CD4-positive, alpha-beta T cell treated with Interleukin-1 beta for 1 hour (primary cell): ENCODE data around the gene CABLES2.
"Not testable (repeated sequence)": the region's sequence is repeated elsewhere in the genome, so short reads cannot be mapped to it uniquely, and the experiment has no call there.

Experiments used
- DNase-seq, 2 donors: peaks; one replicate each; pipeline ENCODE4 v3.0.0-alpha.2; 2020 to 2022

The CABLES2 gene

DNA sequence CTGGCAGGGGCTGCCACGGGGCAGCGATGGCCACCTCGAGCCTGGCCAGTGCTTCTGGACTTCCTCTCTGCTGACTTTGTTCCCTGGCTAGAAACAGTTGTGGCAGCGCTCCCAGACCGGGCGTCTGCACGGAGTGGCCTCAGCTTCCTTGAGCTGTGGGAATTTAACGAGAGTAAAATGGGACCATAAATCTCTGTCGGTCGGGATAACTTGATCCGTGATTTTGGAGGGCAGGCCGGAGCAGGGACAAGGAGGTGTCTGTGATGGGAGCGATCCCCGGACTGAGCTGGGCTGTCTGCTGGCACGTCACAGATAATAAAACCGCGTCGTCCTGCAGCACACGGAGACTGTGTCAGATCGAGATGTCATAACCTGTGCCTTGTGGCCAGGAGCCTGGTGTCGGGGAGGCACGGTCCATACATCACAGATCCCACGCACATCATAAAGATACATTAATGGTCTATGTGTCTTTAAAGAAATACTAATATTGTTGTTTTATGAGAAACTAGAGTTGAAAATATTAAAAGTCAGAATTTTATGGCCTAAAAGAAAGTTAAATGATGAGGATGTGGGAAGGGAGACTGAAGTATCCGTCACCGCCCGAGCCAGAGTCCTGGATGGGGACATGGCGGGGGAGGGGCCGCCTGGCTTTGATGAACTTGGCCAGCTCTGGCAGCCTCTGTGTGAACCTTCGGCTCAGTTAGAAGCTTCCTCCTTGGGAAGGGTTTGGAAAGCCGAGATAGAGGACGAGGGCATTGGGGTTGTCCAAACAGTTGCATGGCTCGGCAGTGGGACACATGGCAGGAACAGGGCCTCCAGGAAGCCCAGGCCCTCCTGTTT lies 26.8 kb upstream of the CABLES2 start:
- DNase-seq: no peak

- no peak for DNase-seq
These were observed 23.9 kb upstream of the CABLES2 start for GRCh38 chr20:62430866-62431447.

DNA sequence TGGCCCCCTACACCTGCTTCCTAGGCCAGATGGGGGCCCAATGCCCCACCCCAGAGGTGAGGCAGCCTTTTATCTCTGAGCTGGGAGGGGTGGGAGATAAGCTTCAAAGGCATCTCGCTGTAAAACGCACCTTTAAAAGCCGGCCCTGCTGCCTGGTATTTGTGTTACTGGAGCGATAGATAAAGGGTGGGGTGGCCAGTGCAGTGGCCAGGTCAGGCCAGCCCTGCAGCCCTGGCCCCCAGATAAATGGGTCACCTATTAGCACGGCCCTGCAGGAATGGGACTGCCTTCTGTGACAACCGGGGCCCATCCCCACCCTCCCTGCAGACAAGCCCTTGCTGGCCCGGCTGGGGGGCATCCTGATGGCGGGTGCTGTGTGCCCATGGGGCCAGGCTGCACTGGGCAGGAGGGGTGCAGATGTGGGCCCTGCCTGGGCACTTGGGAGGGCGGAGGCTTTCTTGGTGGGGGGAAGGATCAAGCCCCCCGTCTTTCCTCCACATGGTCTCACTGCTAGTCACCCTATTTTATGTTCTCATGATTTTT lies 23.3 kb upstream of the CABLES2 start:
- DNase-seq: no peak

GRCh38 chr20:62429455-62430310 lies 22.6 kb upstream of the CABLES2 start:
- no peak for DNase-seq

DNA sequence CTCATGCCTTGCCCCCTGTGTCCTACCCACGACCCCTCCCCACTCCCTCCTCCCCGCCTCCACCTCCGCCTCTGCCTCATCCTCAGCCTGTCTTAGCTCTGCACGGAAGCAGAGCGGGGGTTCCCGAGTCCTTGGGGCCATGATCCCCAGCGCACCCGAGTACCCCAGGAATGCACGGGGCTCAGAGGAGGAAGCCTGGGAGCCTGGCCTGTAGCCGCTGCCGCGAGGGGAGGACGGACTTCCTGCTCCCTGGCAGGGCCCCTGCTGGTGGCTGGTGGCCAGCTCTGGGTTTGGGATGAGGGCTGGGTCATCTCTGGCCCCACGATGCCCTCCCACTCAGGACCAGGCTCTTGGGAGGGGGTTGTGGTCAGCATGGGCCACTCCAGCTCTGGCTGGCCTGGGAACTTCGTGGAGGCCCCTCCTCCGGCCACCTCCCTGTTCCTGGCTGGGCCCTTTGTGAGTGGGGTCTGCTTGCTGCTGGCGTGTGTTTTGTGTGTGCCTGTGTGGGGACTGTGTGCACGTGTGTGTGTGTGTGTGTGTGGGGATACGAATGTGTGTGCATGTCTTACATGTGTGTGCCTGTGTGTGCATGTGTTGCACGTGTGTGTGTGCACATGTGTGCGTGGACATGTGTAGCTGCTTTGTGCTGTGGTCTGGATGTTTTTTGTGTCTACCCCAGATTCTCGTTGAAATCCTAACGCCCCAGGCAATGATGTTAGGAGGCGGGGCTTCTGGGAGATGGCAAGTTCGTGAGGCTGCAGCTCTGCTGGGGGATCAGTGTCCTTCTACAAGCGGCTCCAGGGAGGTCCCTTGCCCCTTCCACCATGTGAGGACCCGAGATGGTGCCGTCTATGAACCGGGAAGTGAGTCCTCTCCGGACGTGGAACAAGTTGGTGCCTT lies 21.6 kb upstream of the CABLES2 start:
- DNase-seq: no peak

DNA sequence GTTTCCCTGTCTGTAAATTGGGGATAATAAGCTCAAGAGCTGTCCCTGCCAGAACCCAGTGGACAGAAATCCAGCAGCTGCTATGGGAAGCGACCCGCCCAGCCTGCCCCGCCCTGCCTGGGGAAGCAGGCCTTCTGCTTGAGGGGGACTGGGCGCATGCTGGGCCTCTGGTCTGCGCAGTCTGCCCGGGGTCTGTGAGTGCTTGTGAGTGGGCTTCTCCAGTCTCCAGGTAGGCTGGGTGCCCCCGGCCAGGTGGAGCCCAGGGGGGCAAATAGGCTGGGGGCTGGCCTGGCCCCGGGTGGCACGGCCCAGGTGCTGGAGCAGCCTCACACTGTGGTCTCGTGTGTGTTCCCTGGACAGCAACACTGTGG lies 20.9 kb upstream of the CABLES2 start:
- no peak for DNase-seq

- no peak for DNase-seq
These were observed 20.3 kb upstream of the CABLES2 start, which contains the start of gene RBBP8NL for GRCh38 chr20:62427172-62428001. RBBP8NL (minus strand) TSS chr20:62427539; CDS start chr20:62419647, 7,892 bp downstream.

DNA sequence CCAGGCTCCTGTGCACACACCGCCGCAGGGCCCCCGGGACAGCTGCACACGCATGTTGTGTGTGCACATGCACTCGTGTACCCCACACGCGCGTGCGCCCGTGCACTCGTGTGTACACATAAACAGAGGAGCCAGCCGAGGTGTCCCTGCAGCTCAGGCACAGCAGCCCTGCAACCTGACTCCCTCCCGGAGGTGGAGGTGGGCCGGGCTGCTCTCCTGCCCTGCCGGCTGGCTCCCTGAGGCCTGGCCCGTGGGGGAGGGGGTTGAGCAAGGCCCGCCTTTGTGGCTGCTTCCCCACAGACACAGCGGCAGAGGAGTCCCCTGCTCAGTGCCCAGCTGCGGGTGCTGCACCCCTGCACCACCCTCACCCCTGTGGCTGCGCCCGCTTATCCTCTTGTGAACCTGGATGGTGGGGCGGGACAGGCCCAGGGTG lies 19.6 kb upstream of the CABLES2 start:
- DNase-seq: no peak

GRCh38 chr20:62426059-62426348 lies 18.9 kb upstream of the CABLES2 start:
- not testable (repeated sequence) for DNase-seq

GRCh38 chr20:62425281-62426058 lies 18.4 kb upstream of the CABLES2 start:
- no peak for DNase-seq

DNA sequence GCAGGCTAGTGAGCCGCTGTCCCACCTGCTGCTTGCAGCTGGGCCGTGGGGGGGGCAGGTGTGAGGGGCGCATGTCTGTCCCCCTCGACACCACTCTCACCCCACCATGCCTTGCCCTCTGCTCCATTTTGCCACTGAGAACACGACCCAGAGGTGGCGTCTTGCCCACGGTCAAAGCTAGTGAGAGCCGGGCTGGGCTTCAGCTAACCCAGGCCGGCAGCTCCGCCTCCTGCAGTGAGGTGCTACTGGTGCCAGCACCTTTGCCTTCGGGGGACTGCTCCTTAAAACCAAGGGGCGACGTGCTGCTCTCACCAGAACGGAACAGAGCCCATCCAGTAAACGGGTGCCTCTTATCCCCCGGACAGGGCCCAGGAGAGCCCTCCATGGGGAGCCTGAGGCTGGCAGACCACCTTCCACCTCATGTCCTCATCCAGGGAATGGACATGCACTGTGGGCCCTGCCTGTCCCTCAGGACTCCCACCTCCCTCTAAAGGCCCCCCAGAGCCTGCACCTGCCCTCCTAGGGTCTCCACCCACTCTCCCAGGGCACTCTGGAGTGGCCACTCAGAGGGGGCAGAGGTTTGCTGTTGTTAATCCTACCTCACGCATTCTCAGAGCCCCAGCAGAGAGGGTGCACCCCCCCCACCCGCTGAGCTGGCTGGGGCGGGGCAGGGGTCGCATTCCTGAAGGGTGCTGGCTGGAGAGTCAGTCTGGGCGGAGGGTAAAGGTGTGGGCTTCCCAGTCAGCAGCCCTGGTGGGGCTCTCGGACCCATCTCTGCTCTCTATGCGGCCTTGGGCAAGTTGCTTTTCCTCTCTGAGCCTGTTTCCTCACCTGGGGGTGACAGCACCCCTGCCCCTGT lies 17.4 kb upstream of the CABLES2 start:
- no peak for DNase-seq

- DNase-seq: no peak
These were observed 16.2 kb upstream of the CABLES2 start for GRCh38 chr20:62423326-62423706.

DNA sequence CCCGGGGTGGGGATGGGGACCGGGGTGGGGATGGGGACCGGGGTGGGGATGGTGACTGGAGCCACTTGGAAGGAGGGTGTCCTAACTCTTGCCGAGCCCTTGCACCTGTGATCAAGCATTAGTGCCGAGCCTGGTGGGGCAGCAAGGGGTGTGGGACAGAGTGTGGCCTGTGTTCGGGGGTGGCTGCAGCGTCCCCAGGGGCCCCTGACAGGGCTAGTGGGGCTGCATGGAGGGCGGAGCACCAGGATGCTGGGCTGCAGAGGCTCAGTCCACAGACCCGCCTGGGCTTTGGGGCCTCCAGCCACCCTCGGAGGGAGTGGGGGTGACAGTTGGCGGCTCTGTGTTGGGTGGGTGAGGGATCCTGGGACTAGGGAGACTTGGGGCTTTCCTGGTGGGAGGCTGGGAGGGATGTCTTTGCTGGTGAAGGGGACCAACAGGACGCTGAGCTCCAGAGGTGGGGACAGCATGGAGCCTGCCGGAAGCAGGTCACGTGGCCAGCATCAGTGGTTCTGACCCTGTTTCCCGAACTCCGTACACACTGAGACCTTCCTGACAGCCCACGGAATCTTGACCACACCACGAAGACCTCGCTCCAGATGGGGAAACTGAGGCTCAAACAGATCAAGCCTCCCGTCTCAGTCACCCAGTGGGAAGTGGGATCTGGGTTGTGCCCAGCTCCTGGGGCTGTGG lies 15.7 kb upstream of the CABLES2 start:
- no peak for DNase-seq

- DNase-seq: no peak
These were observed 14.6 kb upstream of the CABLES2 start for GRCh38 chr20:62421716-62421990.

- DNase-seq: no peak
These were observed 14.0 kb upstream of the CABLES2 start for GRCh38 chr20:62420846-62421715.

DNA sequence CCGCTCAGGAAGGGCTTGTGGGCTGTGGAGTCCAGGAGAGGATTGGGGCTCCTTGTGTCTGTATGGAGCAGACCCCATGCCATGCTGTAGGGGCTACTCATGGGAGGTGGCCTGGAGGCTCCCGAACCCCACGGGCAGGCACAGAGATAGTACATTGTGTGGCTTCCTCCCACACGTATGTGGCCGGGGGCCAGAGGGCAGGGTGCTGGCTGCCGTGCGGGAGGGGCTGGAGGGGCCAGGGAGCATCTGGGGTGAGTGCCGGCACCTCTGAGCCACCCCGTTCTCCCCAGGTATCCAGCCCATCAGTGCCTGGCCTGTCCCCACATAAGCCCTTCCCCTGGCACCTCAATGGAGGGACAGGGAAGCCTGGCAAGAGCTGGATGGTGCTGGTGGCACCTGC lies 12.7 kb upstream of the CABLES2 start:
- no peak for DNase-seq

DNA sequence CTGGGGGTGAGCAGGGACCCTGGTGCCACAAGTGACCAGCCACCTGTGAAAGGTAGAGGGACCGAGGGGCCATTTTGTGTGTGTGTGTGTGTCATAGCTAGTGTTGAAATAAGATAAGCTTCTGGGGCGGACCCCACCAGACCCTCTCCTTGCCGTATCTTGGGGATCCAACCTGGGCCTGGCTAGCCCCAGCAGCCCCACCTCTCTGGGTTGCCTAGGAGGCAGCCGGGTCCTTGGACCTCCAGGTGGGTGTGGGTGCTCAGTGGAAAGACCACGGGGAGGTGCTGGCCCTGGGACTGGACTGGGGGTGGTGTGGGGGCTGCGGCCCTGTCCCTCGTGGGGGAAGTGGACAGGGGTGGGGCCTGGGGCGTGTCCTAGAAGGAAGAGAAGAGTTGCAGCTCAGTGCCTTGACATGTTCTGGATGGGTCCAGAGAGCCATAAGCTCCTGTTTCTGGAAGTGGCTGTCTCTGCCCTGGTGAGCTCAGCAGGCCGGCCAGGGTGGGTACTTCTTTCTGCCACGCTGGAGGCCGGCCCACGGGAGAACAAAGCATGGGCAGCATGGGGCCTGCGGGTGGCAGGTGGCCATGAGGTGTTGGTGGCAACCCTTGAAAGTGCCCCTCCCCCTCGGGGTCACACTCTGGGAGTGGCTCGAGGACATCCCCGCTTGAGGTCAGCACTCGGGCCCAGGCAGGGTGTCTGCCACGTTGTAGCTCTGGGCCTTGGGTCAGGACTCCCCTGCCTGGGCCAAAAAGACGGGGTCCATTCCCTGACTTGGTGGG lies 11.8 kb upstream of the CABLES2 start:
- DNase-seq: no peak
